ENCODE results near the gene TRAM2. TPM values are rescaled to one million over a fixed set of nuclear protein-coding genes. Genes with fewer than 3 reads are reported as not detected.

The TRAM2 gene
- total RNA-seq, 1 donor from 2014 or later: 159 TPM

DNA sequence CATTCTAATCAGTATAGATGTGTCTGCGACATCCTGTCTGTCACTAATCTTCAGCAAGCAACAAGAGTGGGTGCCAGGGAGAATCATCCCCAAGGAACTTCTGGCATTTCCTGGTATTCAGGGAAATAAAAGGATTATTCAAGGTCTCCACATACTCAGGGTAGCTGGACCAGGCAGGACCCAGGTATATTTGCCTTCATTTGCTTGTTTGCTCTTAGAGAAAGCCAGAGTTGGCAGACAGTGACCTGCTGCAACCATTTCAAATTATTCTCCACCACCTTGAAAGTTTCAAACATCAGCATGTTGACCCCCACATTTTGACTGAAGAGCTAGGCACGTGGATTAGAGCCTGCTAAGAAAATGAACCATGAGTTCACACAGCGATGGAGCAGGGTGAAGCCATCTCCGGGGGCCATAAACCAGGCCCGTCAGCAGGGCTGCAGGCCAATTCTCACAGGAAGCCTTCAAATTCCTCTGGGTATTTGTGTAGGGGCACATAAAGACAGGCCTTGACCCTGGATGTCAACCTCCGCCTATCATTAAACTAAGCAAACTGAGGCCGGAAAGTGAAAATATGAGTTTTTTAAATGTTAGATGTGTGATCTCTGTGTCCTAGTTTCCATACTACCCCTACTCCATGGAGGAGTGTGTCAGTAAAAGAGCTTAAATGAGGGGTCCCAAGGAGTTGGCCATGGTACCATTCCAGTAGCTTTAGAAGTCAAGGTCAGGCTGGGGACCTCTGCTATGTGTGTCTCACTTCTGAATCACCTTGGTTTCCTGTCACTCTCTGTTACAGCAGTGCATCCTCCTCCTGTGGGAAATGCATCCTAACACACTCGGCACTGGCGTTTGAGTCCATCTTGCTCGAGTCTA, 32.9 kb downstream of the TRAM2 start:
- peak overlapping the region; percentile 95 for H3K27ac Mint-ChIP-seq (ENCODE audit: unreplicated experiment)
- H3K4me3 Mint-ChIP-seq (ENCODE audit: unreplicated experiment): peak overlapping the region; percentile 28
- H3K36me3 Mint-ChIP-seq (ENCODE audit: low read depth): peaks cover 6% of the 10 kb centered on the region
- no peaks in the 10 kb centered on the region for H3K27me3 Mint-ChIP-seq (ENCODE audit: low read depth)
- no peaks in the 10 kb centered on the region for H3K9me3 Mint-ChIP-seq (ENCODE audit: low read depth)
- TF ChIP-seq, protein P1, sequence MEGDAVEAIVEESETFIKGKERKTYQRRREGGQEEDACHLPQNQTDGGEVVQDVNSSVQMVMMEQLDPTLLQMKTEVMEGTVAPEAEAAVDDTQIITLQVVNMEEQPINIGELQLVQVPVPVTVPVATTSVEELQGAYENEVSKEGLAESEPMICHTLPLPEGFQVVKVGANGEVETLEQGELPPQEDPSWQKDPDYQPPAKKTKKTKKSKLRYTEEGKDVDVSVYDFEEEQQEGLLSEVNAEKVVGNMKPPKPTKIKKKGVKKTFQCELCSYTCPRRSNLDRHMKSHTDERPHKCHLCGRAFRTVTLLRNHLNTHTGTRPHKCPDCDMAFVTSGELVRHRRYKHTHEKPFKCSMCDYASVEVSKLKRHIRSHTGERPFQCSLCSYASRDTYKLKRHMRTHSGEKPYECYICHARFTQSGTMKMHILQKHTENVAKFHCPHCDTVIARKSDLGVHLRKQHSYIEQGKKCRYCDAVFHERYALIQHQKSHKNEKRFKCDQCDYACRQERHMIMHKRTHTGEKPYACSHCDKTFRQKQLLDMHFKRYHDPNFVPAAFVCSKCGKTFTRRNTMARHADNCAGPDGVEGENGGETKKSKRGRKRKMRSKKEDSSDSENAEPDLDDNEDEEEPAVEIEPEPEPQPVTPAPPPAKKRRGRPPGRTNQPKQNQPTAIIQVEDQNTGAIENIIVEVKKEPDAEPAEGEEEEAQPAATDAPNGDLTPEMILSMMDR (IDR thresholded peaks at IDR 0.05): no peak
- H3K4me1 Mint-ChIP-seq (ENCODE audit: low read depth): peaks cover 100% of the 10 kb centered on the region
- no peak for DNase-seq (ENCODE audit: low spot score)

DNA sequence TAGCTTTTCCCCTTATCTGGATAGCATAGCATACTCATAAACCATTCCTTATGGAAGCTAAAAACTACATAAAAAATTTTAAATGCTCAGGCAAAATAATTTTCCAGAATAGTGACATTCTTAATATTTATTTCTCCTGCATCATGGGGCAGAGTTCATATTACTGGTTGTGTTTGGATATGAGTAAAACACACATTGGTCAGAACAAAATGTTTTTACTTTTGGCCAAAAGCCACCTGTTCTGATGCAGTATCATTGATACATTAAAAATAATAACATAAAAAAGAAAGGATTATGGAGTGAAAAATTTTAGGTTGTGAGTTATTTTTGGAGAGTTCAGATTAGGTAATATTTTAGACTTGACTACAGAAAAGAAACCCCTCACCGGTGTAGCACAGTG, 33.6 kb downstream of the TRAM2 start:
- Mint-ChIP-seq H3K27me3 (ENCODE audit: low read depth) (no peaks in the 10 kb centered on the region), H3K27ac (ENCODE audit: unreplicated experiment) (peak overlapping the region; percentile 95), H3K4me3 (ENCODE audit: unreplicated experiment) (no peak overlapping the region), H3K4me1 (ENCODE audit: low read depth) (peaks cover 100% of the 10 kb centered on the region), H3K36me3 (ENCODE audit: low read depth) (peaks cover 6% of the 10 kb centered on the region), H3K9me3 (ENCODE audit: low read depth) (no peaks in the 10 kb centered on the region)
- DNase-seq (ENCODE audit: low spot score): no peak
- TF ChIP-seq, protein P1 (IDR thresholded peaks at IDR 0.05): no peak

DNA sequence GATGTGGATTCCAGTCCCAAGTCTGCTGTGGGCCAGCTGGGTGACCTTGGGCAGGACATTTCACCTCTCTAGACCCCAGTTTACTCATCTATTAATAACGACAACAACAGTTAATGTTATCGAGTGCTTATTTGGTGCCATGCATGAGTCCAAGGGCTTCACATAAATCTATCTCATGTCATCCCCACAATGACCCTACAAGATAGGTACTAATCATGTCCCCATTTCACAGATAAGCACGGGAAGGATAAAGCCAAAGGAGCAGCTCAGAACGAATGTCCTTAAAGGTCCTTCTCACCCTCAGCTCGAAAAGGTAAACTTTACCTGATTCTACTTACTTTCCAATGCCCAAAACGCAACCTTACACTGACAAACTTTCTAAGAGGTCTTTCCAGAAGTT, 35.7 kb downstream of the TRAM2 start:
- Mint-ChIP-seq H3K4me1 (ENCODE audit: low read depth) (peaks cover 100% of the 10 kb centered on the region), H3K27ac (ENCODE audit: unreplicated experiment) (peak overlapping the region; percentile 95), H3K4me3 (ENCODE audit: unreplicated experiment) (no peak overlapping the region), H3K27me3 (ENCODE audit: low read depth) (no peaks in the 10 kb centered on the region), H3K36me3 (ENCODE audit: low read depth) (no peaks in the 10 kb centered on the region), H3K9me3 (ENCODE audit: low read depth) (no peaks in the 10 kb centered on the region)
- DNase-seq (ENCODE audit: low spot score): no peak
- TF ChIP-seq, protein P1 (IDR thresholded peaks at IDR 0.05): no peak

DNA sequence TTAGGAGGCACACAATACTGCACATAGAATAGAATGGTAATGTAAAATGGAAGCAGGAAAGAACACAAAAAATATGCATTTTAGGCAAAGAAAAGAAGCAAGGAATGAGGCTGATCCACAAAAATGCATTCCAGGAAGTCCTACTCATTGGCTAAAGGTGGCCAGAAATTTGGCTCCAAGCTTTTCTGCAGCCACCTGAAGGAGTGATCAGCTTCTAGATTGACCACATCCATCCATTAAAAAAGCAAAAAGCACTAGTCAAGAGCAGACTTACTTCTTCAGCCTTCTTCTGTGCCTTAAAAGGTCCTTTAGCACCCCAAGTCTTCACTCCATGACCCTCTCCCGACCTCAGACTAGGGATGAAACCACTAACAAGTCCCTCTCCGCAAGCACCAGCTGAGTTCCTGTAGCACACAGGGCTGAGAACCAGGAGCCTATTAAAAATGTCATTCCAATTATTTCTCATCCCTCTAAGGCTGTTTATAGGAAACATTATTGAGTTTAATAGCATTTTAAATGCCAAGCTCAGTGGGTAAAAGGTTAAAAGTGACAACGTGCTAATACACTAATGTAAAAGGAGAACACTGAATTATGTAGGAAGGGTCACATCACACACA, 36.5 kb downstream of the TRAM2 start:
- peaks cover 2% of the 10 kb centered on the region for H3K36me3 Mint-ChIP-seq (ENCODE audit: low read depth)
- TF ChIP-seq, protein P1 (IDR thresholded peaks at IDR 0.05): no peak
- H3K27ac Mint-ChIP-seq (ENCODE audit: unreplicated experiment): peak overlapping the region; percentile 95
- peak overlapping the region; percentile 44 for H3K4me3 Mint-ChIP-seq (ENCODE audit: unreplicated experiment)
- H3K9me3 Mint-ChIP-seq (ENCODE audit: low read depth): no peaks in the 10 kb centered on the region
- H3K27me3 Mint-ChIP-seq (ENCODE audit: low read depth): no peaks in the 10 kb centered on the region
- DNase-seq (ENCODE audit: low spot score): no peak
- H3K4me1 Mint-ChIP-seq (ENCODE audit: low read depth): peaks cover 100% of the 10 kb centered on the region

DNA sequence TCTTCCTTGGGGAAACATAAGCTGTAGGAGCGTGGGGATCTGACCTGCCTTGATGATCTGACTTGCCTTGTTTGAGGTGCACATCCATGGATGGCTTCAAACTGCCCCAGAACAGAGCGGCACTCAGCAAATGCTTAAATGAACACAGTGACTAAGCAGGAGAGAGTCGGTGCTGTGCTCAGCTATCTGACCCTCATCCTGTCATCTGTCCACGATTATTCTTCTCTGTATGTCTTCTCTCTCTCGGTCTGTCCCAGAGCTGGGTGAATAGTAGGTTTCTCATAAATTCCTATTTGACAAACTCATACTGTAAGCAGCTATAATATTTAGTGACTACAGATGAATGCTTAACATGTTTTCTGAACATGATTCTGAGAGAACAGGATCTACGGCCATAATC, 37.3 kb downstream of the TRAM2 start:
- Mint-ChIP-seq H3K27ac (ENCODE audit: unreplicated experiment) (peak overlapping the region; percentile 95), H3K4me3 (ENCODE audit: unreplicated experiment) (peak overlapping the region; percentile 44), H3K36me3 (ENCODE audit: low read depth) (peaks cover 7% of the 10 kb centered on the region), H3K9me3 (ENCODE audit: low read depth) (no peaks in the 10 kb centered on the region), H3K27me3 (ENCODE audit: low read depth) (no peaks in the 10 kb centered on the region), H3K4me1 (ENCODE audit: low read depth) (peaks cover 95% of the 10 kb centered on the region)
- TF ChIP-seq, protein P1 (IDR thresholded peaks at IDR 0.05): no peak
- DNase-seq (ENCODE audit: low spot score): no peak
